ENCODE results near the gene CDC14B.
"Not testable (repeated sequence)": the region's sequence is repeated elsewhere in the genome, so short reads cannot be mapped to it uniquely, and the experiment has no call there.

The CDC14B gene

DNA sequence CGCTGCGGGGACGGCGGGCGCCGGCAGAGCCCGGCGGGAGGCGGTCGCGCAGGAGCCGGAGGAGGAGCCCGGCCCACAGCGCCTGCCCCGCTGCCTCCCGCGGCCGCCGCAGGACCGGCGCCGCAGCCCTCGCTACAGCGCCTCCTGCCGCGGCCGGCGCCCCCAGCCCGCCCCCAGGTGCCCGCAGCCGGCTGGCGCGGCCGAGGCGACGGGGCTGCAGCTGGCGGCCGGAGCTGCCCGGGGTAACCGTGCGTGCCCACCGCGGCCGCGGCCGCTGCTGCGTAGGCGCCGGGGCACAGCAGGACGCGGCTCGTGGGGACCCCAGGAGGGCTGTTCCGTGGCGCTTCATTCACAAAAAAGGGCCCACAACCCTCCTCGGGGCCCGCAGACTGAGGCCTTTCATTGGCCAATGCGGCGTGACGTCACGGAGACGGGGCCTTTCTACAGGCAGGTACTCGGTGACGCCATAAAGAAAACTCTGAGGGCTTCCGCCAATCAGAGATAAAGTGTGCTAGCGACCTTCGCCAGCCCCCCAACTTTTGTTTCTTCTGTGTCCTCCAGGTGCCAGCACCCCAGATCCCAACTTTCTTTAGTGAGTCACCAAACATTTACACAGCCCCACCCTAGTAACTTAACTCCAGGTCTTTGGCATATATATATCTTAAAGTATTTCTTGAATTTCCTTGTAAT, at the start of gene CDC14B:
TSS of gene CDC14B (minus strand) at position 353 of the 690 bp plus-strand sequence. CDS start 465 bp downstream, outside the sequence.
- peak; percentile 96 for DNase-seq (ENCODE audit: low spot score)
- H3K4me1 ChIP-seq (ENCODE audit: insufficient read depth, poor library complexity, severe bottlenecking): no peaks in the 10 kb centered on the region
- no peaks in the 10 kb centered on the region for H3K27me3 ChIP-seq (ENCODE audit: insufficient read depth, poor library complexity, severe bottlenecking)
- peak within 1 kb of the TSS; percentile 97 for H3K4me3 ChIP-seq (ENCODE audit: severe bottlenecking)
- H3K36me3 ChIP-seq (ENCODE audit: low read depth): no peaks in the 10 kb centered on the region
- ATAC-seq (ENCODE audit: low read depth): peak; percentile 80
- H3K9me3 ChIP-seq (ENCODE audit: severe bottlenecking): no peaks in the 10 kb centered on the region
- H3K27ac ChIP-seq (ENCODE audit: poor library complexity, severe bottlenecking): peak within 1 kb of the TSS; percentile 19
- peak; percentile 53 for TF ChIP-seq CTCF (IDR thresholded peaks at IDR 0.05; ENCODE audit: poor library complexity, severe bottlenecking)

- Histone ChIP-seq H3K27me3 (ENCODE audit: insufficient read depth, poor library complexity, severe bottlenecking) (no peaks in the 10 kb centered on the region), H3K4me3 (ENCODE audit: severe bottlenecking) (no peak overlapping the region), H3K36me3 (ENCODE audit: low read depth) (no peaks in the 10 kb centered on the region), H3K9me3 (ENCODE audit: severe bottlenecking) (no peaks in the 10 kb centered on the region), H3K4me1 (ENCODE audit: insufficient read depth, poor library complexity, severe bottlenecking) (no peaks in the 10 kb centered on the region), H3K27ac (ENCODE audit: poor library complexity, severe bottlenecking) (no peak overlapping the region)
- ATAC-seq (ENCODE audit: low read depth): no peak
- DNase-seq (ENCODE audit: low spot score): no peak
- no peak for TF ChIP-seq CTCF (IDR thresholded peaks at IDR 0.05; ENCODE audit: poor library complexity, severe bottlenecking)
These were observed 49.4 kb upstream of the CDC14B start for GRCh38 chr9:96668868-96669534.

- no peak for TF ChIP-seq CTCF (IDR thresholded peaks at IDR 0.05; ENCODE audit: poor library complexity, severe bottlenecking)
- H3K36me3 ChIP-seq (ENCODE audit: low read depth): no peaks in the 10 kb centered on the region
- ATAC-seq (ENCODE audit: low read depth): no peak
- H3K27me3 ChIP-seq (ENCODE audit: insufficient read depth, poor library complexity, severe bottlenecking): no peaks in the 10 kb centered on the region
- no peak overlapping the region for H3K27ac ChIP-seq (ENCODE audit: poor library complexity, severe bottlenecking)
- DNase-seq (ENCODE audit: low spot score): no peak
- no peaks in the 10 kb centered on the region for H3K9me3 ChIP-seq (ENCODE audit: severe bottlenecking)
- no peak overlapping the region for H3K4me3 ChIP-seq (ENCODE audit: severe bottlenecking)
- H3K4me1 ChIP-seq (ENCODE audit: insufficient read depth, poor library complexity, severe bottlenecking): no peaks in the 10 kb centered on the region
These were observed 47.7 kb upstream of the CDC14B start for GRCh38 chr9:96667363-96667728.

DNA sequence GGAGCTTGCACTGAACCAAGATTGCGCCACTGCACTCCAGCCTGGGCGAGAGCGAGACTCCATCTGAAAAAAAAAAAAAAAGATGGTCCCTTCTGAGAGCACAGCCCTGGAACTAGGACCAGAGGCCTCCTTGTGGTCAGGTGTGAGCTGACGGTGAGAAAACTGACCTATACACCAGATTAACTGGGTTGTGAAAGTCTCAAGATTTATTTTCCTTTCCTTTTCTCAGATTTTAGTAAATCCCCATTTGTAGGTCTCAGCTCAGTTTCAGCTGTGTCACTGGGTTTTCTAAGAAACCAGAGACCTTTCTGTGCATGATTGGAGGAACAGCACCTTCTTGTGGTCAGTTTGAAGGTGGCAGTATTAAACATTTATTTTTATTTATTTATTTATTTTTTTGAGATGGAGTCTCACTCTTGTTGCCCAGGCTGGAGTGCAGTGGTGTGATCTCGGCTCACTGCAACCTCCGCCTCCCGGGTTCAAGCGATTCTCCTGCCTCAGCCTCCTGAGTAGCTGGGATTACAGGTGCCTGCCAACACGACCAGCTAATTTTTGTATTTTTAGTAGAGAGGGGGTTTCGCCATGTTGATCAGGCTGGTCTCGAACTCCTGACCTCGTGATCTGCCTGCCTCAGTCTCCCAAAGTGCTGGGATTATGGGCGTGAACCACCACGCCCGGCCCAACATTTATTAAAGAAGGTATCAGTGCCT, 47.2 kb upstream of the CDC14B start:
- DNase-seq (ENCODE audit: low spot score); H3K27me3 ChIP-seq (ENCODE audit: insufficient read depth, poor library complexity, severe bottlenecking); H3K36me3 ChIP-seq (ENCODE audit: low read depth); H3K4me1 ChIP-seq (ENCODE audit: insufficient read depth, poor library complexity, severe bottlenecking); H3K4me3 ChIP-seq (ENCODE audit: severe bottlenecking); H3K9me3 ChIP-seq (ENCODE audit: severe bottlenecking); H3K27ac ChIP-seq (ENCODE audit: poor library complexity, severe bottlenecking): not testable (repeated sequence)
- peak; percentile 81 for TF ChIP-seq CTCF (IDR thresholded peaks at IDR 0.05; ENCODE audit: poor library complexity, severe bottlenecking)
- peak; percentile 23; the same call in 1 of the 3 replicates for ATAC-seq (ENCODE audit: low read depth)
